Thyroid gland (tissue), 4 donors: Measurements from ENCODE around the gene UTP15. TPM values are rescaled to one million over a fixed set of nuclear protein-coding genes. Genes with fewer than 3 reads are reported as not detected.

Experiments used
- DNase-seq, 2 donors: peaks; one replicate each; pipeline ENCODE4 v3.0.0-alpha.2; 2019
- H3K27ac ChIP-seq, 3 donors: fragments of 200-600 bp; sonication (generic); 1 replicate in 2 of 3; 2 replicates in 1 of 3; pipeline ENCODE4 v1.5.1; 2016 to 2019; ENCODE audit warnings: mild to moderate bottlenecking in 1 of 3, moderate library complexity in 1 of 3
- H3K27me3 ChIP-seq: fragments of 200-600 bp; sonication (generic); one replicate; pipeline ENCODE4 v1.5.1; 2019
- H3K36me3 ChIP-seq, 2 donors: fragments of 200-600 bp; sonication (generic); one replicate each; pipeline ENCODE4 v1.5.1; 2016 to 2019
- H3K4me1 ChIP-seq, 2 donors: fragments of 200-600 bp; sonication (generic); one replicate each; pipeline ENCODE4 v1.5.1; 2017 to 2019
- H3K4me3 ChIP-seq, 3 donors: fragments of 200-600 bp; sonication (generic); replicated peaks in 1 of 3; 1 replicate in 2 of 3; 2 replicates in 1 of 3; pipeline ENCODE4 v1.5.1; 2016; ENCODE audit warnings: mild to moderate bottlenecking in 1 of 3
- H3K9me3 ChIP-seq: fragments of 200-600 bp; sonication (generic); one replicate; pipeline ENCODE4 v1.5.1; 2017
- POLR2A ChIP-seq, 2 donors: fragments of 450-650 bp; IDR thresholded peaks; one replicate each; pipeline ENCODE4 v1.6.1; 2017; ENCODE audit warnings: antibody characterized with exemption in 2 of 2, mild to moderate bottlenecking in 2 of 2, moderate library complexity in 1 of 2
- whole genome bisulfite sequencing, 2 donors: methylation state at CpG; one replicate each; pipeline ENCODE4 v1.1.5; 2017; 5-methylcytosine and 5-hydroxymethylcytosine counted together
- intact Hi-C: fragments of 100-400 bp; cut with DNase I; formaldehyde crosslinking; loops from one replicate; pipeline ENCODE4 v1.15.1; 2023
- total RNA-seq, 4 donors: library from RNA; depleted of rRNA; stranded (reverse); fragments of >200 nt; gene quantifications; one replicate each; pipeline ENCODE4 v1.2.3, GENCODE V29; 2016
- TF ChIP-seq, protein P1 (sequence below), 6 experiments: fragments of 200-600 bp in 3 of 6; fragments of 450-650 bp in 3 of 6; sonication (generic) in 3 of 6; IDR thresholded peaks; one replicate each; pipeline ENCODE4 v1.5.1; 2016 to 2019; ENCODE audit warnings: antibody characterized with exemption in 6 of 6, mild to moderate bottlenecking in 2 of 6, inconsistent platforms in 1 of 6, moderate library complexity in 1 of 6

The UTP15 gene
- total RNA-seq, 4 donors from 2014 or later, result 20.6 to 35.1 (median 30.7) TPM

DNA sequence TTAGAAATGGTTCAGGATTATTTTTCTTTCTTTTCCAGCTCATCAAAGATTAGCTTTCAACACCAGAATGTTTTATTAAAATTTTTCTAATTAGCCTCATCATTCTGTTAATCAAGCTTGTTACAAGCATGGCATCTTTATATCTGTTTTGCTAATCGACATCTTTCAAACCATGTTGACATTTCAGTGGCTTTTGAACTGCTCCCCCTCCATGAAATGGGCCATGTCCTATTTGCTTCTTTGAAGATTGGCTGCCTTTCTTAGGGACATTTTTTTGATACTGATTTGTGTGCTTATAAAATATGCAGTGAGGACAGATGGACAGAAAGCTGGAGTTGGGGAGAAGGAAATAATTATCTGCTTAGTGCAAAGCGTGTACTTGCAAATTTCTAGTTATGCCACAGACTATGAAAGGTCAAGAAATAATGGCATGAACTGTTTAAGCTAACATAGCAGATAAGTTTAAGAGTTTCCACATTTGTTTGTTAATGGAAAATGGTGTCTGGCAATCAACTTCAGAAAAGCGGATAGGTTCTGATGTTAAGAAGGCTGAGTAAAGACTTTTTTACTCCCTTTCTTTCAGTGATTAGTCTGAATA, 39.8 kb upstream of the UTP15 start:
- no peak for DNase-seq
- intact Hi-C loops, result no loop called here
- Histone ChIP-seq H3K27ac (no peak overlapping the region), H3K4me3 (no peak overlapping the region), H3K4me1 (peaks cover 6 to 23% of the 10 kb centered on the region in 2 donors), H3K9me3 (no peaks in the 10 kb centered on the region), H3K36me3 (no peaks in the 10 kb centered on the region), H3K27me3 (no peaks in the 10 kb centered on the region)
- WGBS, 2 donors, result 79 to 83% methylated on average over 3 of the region's 3 CpGs
- TF ChIP-seq POLR2A (IDR thresholded peaks at IDR 0.05), result no peak
- TF ChIP-seq, protein P1, sequence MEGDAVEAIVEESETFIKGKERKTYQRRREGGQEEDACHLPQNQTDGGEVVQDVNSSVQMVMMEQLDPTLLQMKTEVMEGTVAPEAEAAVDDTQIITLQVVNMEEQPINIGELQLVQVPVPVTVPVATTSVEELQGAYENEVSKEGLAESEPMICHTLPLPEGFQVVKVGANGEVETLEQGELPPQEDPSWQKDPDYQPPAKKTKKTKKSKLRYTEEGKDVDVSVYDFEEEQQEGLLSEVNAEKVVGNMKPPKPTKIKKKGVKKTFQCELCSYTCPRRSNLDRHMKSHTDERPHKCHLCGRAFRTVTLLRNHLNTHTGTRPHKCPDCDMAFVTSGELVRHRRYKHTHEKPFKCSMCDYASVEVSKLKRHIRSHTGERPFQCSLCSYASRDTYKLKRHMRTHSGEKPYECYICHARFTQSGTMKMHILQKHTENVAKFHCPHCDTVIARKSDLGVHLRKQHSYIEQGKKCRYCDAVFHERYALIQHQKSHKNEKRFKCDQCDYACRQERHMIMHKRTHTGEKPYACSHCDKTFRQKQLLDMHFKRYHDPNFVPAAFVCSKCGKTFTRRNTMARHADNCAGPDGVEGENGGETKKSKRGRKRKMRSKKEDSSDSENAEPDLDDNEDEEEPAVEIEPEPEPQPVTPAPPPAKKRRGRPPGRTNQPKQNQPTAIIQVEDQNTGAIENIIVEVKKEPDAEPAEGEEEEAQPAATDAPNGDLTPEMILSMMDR (IDR thresholded peaks at IDR 0.05), result no peak

DNA sequence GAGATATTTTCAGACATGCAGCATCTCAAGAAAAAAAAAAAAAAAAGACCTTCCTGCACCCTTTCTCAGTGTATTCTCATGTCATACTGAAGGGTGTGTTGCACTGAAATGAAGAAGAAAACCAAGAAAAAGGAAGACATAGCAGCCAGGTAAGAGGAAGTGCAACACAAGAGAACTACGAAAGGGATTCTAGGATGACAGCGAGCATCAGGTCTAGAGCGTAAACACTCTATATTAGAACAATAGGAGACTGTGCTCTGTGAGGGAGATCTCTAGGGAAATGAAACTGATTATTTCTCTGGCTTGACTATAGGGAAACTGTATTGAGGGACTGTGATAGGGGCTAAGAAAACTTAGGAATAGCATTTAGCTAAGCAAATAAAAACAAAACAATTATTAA, 37.3 kb upstream of the UTP15 start:
- Histone ChIP-seq H3K36me3 (no peaks in the 10 kb centered on the region), H3K27ac (no peak overlapping the region), H3K4me1 (peaks cover 6 to 11% of the 10 kb centered on the region in 2 donors), H3K4me3 (no peak overlapping the region), H3K27me3 (no peaks in the 10 kb centered on the region), H3K9me3 (no peaks in the 10 kb centered on the region)
- 68 to 72% methylated on average over 3 of the region's 3 CpGs for WGBS, 2 donors
- TF ChIP-seq POLR2A (IDR thresholded peaks at IDR 0.05), result no peak
- TF ChIP-seq, protein P1 (IDR thresholded peaks at IDR 0.05), result no peak
- no peak for DNase-seq
- intact Hi-C loops, result no loop called here

DNA sequence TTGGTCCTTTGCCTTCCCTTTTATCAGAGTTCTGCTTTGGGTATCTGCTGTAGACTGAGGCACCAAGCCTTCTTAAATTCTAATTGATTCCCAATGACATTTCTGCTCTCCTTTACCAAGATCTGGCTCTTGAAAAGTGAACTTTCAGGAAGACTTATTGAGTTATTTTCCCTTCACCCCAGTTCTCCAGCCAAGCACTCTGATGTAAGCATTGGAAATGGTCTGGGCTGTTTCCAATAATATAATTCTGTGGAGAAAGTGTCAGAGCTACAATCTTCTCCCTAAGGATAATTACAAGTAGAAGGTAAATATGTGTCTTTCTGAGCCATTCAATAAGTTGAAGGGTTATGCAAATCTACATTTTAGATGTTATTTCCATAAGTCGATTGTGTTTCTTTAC, 36.5 kb upstream of the UTP15 start:
- TF ChIP-seq, protein P1 (IDR thresholded peaks at IDR 0.05), result no peak
- TF ChIP-seq POLR2A (IDR thresholded peaks at IDR 0.05), result no peak
- Histone ChIP-seq H3K4me1 (peaks cover 6 to 11% of the 10 kb centered on the region in 2 donors), H3K9me3 (no peaks in the 10 kb centered on the region), H3K36me3 (no peaks in the 10 kb centered on the region), H3K27ac (no peak overlapping the region), H3K4me3 (no peak overlapping the region), H3K27me3 (no peaks in the 10 kb centered on the region)
- no peak for DNase-seq
- 85 to 92% methylated on average over 1 of the region's 1 CpG for WGBS, 2 donors
- intact Hi-C loops, result no loop called here

DNA sequence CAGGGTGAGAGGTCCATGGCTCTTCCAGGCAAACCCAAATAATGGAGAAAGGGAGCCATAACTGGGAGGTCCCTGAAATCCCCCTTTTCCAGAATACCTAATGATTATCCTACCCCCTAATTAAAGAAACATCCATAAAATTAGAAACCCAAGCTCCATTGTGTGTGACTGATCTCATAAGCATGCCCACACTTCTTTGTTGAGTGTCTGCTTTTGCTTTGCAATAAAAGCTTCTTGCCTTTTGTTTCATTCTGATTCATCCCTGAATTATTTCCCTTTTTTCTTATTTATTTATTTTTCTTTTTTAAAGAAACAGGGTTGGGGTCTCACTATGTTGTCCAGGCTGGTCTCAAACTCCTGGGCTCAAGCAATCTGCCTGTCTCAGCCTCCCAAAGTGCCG, 34.2 kb upstream of the UTP15 start:
- Histone ChIP-seq H3K36me3 (no peaks in the 10 kb centered on the region), H3K27ac (no peak overlapping the region), H3K27me3 (no peaks in the 10 kb centered on the region), H3K9me3 (no peaks in the 10 kb centered on the region), H3K4me3 (no peak overlapping the region), H3K4me1 (no peaks in the 10 kb centered on the region)
- intact Hi-C loops, result no loop called here
- DNase-seq, result no peak
- WGBS, 2 donors, result 95 to 100% methylated on average over 1 of the region's 1 CpG
- TF ChIP-seq, protein P1 (IDR thresholded peaks at IDR 0.05), result no peak
- TF ChIP-seq POLR2A (IDR thresholded peaks at IDR 0.05), result no peak

DNA sequence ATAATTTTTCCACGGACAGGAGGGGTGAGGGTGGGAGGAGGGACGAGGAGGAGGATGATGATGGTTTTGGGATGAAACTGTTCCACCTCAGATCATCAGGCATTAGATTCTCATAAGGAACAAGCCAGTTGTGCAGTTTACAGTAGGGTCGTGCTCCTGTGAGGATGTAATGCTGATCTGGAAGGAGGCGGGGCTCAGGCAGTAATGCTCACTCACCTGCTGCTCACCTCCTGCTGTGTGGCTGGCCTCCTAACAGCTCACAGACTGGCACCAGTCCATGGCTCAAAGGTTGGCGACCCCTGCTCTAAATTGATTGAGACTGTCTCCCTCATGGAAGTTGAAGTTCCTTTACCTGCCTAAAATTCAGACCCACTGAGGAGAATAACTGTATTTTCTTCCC, 33.3 kb upstream of the UTP15 start:
- no peak overlapping the region for H3K4me3 ChIP-seq

More for the DNA sequence above, 33.3 kb upstream of the UTP15 start:
- 79 to 86% methylated on average over 5 of the region's 5 CpGs for WGBS, 2 donors
- no peak for DNase-seq
- no peaks in the 10 kb centered on the region for H3K36me3 ChIP-seq
- H3K27me3 ChIP-seq, result no peaks in the 10 kb centered on the region
- intact Hi-C loops, result no loop called here
- no peak for TF ChIP-seq POLR2A (IDR thresholded peaks at IDR 0.05)
- TF ChIP-seq, protein P1 (IDR thresholded peaks at IDR 0.05), result no peak
- no peak overlapping the region for H3K27ac ChIP-seq
- no peaks in the 10 kb centered on the region for H3K9me3 ChIP-seq
- no peaks in the 10 kb centered on the region for H3K4me1 ChIP-seq
